ENCODE data around the gene NXN.
"Not testable (repeated sequence)": the region's sequence is repeated elsewhere in the genome, so short reads cannot be mapped to it uniquely, and the experiment has no call there.

NXN gene

GRCh38 chr17:953767-954166, 25.8 kb downstream of the NXN start:
- TF ChIP-seq CTCF (IDR thresholded peaks at IDR 0.05; ENCODE audit: low read length, missing control alignments) = no peak
- no peak for DNase-seq (ENCODE audit: low read depth)
- H3K4me3 ChIP-seq (replicated peaks; ENCODE audit: low read depth, low read length) = no peak overlapping the region

- H3K4me3 ChIP-seq (replicated peaks; ENCODE audit: low read depth, low read length); DNase-seq (ENCODE audit: low read depth): not testable (repeated sequence)
Measured at GRCh38 chr17:952592-952991, 27.0 kb downstream of the NXN start.

GRCh38 chr17:951325-952132, 28.0 kb downstream of the NXN start:
- DNase-seq (ENCODE audit: low read depth) = peak; percentile 53
- TF ChIP-seq CTCF (IDR thresholded peaks at IDR 0.05; ENCODE audit: low read length, missing control alignments) = no peak
- no peak overlapping the region for H3K4me3 ChIP-seq (replicated peaks; ENCODE audit: low read depth, low read length)

- no peak for TF ChIP-seq CTCF (IDR thresholded peaks at IDR 0.05; ENCODE audit: low read length, missing control alignments)
- no peak for DNase-seq (ENCODE audit: low read depth)
- H3K4me3 ChIP-seq (replicated peaks; ENCODE audit: low read depth, low read length) = no peak overlapping the region
Measured at GRCh38 chr17:949623-950303, 29.8 kb downstream of the NXN start.

GRCh38 chr17:948284-948852, 31.2 kb downstream of the NXN start:
- TF ChIP-seq CTCF (IDR thresholded peaks at IDR 0.05; ENCODE audit: low read length, missing control alignments) = no peak
- H3K4me3 ChIP-seq (replicated peaks; ENCODE audit: low read depth, low read length) = no peak overlapping the region
- no peak for DNase-seq (ENCODE audit: low read depth)

GRCh38 chr17:946510-947236, 32.9 kb downstream of the NXN start:
- H3K4me3 ChIP-seq (replicated peaks; ENCODE audit: low read depth, low read length) = no peak overlapping the region
- DNase-seq (ENCODE audit: low read depth) = no peak
- no peak for TF ChIP-seq CTCF (IDR thresholded peaks at IDR 0.05; ENCODE audit: low read length, missing control alignments)

- H3K4me3 ChIP-seq (replicated peaks; ENCODE audit: low read depth, low read length) = no peak overlapping the region
- no peak for TF ChIP-seq CTCF (IDR thresholded peaks at IDR 0.05; ENCODE audit: low read length, missing control alignments)
- DNase-seq (ENCODE audit: low read depth) = no peak
Measured at GRCh38 chr17:945672-946071, 33.9 kb downstream of the NXN start.
